ENCODE data around the gene PREPL.

The PREPL gene

DNA sequence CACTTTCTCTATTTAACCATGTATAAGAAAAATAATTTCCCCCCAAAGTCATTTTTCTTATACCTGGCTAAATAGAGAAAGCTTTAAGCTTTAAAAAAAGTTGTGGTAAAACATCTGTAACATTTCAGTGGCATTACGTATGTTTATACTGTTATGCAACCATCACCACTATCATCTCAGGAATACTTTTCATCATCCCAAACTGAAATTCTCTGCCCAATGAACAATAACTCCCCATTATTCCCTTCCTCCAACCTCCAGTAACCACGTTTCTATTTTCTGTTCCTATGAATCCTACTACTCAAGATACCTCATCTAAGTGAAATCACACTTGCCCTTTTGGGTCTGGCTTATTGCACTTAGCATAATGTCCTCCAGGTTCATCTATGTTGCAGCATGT, 87.7 kb downstream of the PREPL start:
- DNase-seq (ENCODE audit: low spot score) = no peak
- in situ Hi-C loops (cut with MboI; ENCODE audit: low sequenced_read_pairs, unreplicated experiment) = no loop called here
- TF ChIP-seq, protein P1, sequence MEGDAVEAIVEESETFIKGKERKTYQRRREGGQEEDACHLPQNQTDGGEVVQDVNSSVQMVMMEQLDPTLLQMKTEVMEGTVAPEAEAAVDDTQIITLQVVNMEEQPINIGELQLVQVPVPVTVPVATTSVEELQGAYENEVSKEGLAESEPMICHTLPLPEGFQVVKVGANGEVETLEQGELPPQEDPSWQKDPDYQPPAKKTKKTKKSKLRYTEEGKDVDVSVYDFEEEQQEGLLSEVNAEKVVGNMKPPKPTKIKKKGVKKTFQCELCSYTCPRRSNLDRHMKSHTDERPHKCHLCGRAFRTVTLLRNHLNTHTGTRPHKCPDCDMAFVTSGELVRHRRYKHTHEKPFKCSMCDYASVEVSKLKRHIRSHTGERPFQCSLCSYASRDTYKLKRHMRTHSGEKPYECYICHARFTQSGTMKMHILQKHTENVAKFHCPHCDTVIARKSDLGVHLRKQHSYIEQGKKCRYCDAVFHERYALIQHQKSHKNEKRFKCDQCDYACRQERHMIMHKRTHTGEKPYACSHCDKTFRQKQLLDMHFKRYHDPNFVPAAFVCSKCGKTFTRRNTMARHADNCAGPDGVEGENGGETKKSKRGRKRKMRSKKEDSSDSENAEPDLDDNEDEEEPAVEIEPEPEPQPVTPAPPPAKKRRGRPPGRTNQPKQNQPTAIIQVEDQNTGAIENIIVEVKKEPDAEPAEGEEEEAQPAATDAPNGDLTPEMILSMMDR (IDR thresholded peaks at IDR 0.05; ENCODE audit: borderline replicate concordance, control extremely low read depth, extremely low read depth, insufficient read depth, missing control alignments) = no peak

DNA sequence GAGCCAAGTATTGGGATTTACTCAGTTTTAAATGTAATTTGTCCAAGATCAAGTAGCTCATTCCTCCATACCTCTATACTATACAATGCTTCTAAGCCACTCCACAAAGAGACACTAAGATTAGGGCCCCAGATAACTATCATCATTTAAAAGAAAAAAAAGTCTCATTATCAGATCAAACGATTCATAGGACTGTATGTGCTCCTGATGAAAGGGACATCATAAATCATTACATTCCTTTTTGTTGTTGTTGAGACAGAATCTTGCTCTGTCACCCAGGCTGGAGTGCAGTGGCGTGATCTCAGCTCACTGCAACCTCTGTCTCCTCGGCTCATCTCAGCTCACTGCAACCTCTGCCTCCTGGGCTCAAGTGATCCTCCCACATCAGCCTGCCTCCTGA, 88.2 kb downstream of the PREPL start:
- no peak for DNase-seq (ENCODE audit: low spot score)
- TF ChIP-seq, protein P1 (IDR thresholded peaks at IDR 0.05; ENCODE audit: borderline replicate concordance, control extremely low read depth, extremely low read depth, insufficient read depth, missing control alignments) = no peak
- in situ Hi-C loops (cut with MboI; ENCODE audit: low sequenced_read_pairs, unreplicated experiment) = no loop called here

DNA sequence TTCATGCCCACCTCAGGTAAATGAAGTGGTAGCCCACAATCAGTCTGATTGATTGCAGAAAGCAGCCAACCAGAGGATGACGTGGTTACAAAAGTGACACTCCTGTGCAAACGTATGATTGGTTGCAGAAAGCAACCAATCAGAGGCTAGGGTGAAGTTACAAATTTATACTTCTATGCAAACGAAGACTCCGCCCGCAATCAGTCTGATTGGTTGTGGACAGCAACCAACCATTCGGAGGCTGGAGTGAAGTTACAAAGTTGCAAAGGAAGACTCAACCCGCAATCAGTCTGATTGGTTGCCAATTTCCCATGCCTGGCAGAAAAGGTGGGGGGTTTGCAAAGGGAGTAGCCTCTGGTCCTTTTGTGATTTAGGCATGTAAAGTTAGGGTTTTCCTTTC, 90.0 kb downstream of the PREPL start:
- no peak for DNase-seq (ENCODE audit: low spot score)
- in situ Hi-C loops (cut with MboI; ENCODE audit: low sequenced_read_pairs, unreplicated experiment) = no loop called here
- TF ChIP-seq, protein P1 (IDR thresholded peaks at IDR 0.05; ENCODE audit: borderline replicate concordance, control extremely low read depth, extremely low read depth, insufficient read depth, missing control alignments) = no peak

GRCh38 chr2:44269831-44270230, 91.5 kb downstream of the PREPL start:
- in situ Hi-C loops (cut with MboI; ENCODE audit: low sequenced_read_pairs, unreplicated experiment) = no loop called here
- DNase-seq (ENCODE audit: low spot score) = no peak
- TF ChIP-seq, protein P1 (IDR thresholded peaks at IDR 0.05; ENCODE audit: borderline replicate concordance, control extremely low read depth, extremely low read depth, insufficient read depth, missing control alignments) = no peak

DNA sequence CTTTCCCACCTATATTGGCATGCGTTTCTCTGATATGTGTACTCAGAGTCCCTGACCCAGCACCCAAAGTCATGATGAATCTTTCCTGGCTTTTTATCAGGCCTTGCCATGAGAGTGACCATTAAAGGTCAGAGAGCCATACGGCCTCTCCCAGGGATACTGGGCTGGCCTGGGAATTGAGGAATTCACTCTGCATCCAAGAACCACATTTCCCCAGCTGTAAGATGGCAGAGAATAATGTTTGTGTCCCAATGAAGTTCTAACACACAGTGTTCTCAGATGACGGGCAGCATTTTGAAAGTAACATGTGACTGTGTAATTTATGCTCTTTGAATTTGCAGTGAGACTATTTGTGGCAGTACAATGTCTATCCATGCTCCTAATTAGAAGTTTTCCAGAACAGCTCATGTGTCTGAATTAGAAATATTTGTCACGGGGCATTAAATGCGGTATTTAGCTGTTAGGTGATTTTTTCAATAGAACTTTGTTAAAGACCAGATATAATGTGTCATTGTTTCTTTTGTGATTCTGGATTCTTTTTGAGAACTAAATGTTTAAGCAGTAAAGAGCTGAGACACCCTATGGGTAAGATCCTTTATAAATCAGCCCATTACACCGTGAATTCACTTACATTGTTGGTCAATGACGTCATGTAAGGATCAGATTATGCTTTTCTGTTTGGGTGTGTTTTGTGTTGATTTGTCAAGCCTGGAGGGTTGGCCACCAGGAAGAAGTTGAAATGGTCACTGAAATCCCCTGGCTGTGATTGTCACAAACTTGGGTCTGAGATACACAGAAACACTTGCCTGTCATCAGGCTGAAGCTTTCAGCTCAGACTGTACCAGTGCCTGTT, 93.3 kb downstream of the PREPL start:
- no peak for DNase-seq (ENCODE audit: low spot score)
- in situ Hi-C loops (cut with MboI; ENCODE audit: low sequenced_read_pairs, unreplicated experiment) = no loop called here
- TF ChIP-seq, protein P1 (IDR thresholded peaks at IDR 0.05; ENCODE audit: borderline replicate concordance, control extremely low read depth, extremely low read depth, insufficient read depth, missing control alignments) = no peak

All from GM13976 (cell line).